ENCODE data around the gene ASIC4. TPM values are rescaled to one million over a fixed set of nuclear protein-coding genes. Genes with fewer than 3 reads are reported as not detected.

Gene ASIC4
- total and polyA plus RNA-seq, 7 donors, result under 0.01 to 0.07 TPM; not detected in 5

GRCh38 chr2:219574484-219575311 is 60.4 kb downstream of the ASIC4 start:
- intact Hi-C loops (cut with DNase I), result no loop called here
- no peaks in the 10 kb centered on the region for H3K36me3 ChIP-seq
- H3K4me1 ChIP-seq, result peaks cover 0 to 14% (median 12%) of the 10 kb centered on the region in 4 donors
- H3K27me3 ChIP-seq, result peaks cover 0 to 27% (median 0%) of the 10 kb centered on the region in 3 donors
- no peaks in the 10 kb centered on the region for H3K9me3 ChIP-seq
- H3K4me3 ChIP-seq, result no peak overlapping the region
- no peak for TF ChIP-seq POLR2AphosphoS5 (IDR thresholded peaks at IDR 0.05)
- TF ChIP-seq POLR2A (IDR thresholded peaks at IDR 0.05), result no peak
- no peak for TF ChIP-seq CTCF (IDR thresholded peaks at IDR 0.05)
- TF ChIP-seq EP300 (IDR thresholded peaks at IDR 0.05), result no peak
- WGBS, 2 donors, result 81 to 88% methylated on average over 22 of the region's 22 CpGs
- H3K27ac ChIP-seq, result no peak overlapping the region
- no peak for DNase-seq

GRCh38 chr2:219575566-219576504 is 61.6 kb downstream of the ASIC4 start:
- no peaks in the 10 kb centered on the region for H3K36me3 ChIP-seq
- TF ChIP-seq POLR2A (IDR thresholded peaks at IDR 0.05) (no peak), POLR2AphosphoS5 (IDR thresholded peaks at IDR 0.05) (no peak), EP300 (IDR thresholded peaks at IDR 0.05) (no peak), CTCF (IDR thresholded peaks at IDR 0.05) (no peak)
- DNase-seq, result no peak
- peaks cover 0 to 27% (median 0%) of the 10 kb centered on the region in 3 donors for H3K27me3 ChIP-seq
- H3K9me3 ChIP-seq, result no peaks in the 10 kb centered on the region
- intact Hi-C loops (cut with DNase I), result no loop called here
- WGBS, 2 donors, result 75 to 81% methylated on average over 6 of the region's 6 CpGs
- H3K27ac ChIP-seq, result no peak overlapping the region
- no peak overlapping the region for H3K4me3 ChIP-seq
- peaks cover 0 to 6% (median 5%) of the 10 kb centered on the region in 4 donors for H3K4me1 ChIP-seq

- Histone ChIP-seq H3K27me3 (peaks cover 0 to 27% (median 0%) of the 10 kb centered on the region in 3 donors), H3K9me3 (no peaks in the 10 kb centered on the region), H3K36me3 (no peaks in the 10 kb centered on the region), H3K4me1 (peaks cover 0 to 2% (median 1%) of the 10 kb centered on the region in 4 donors), H3K4me3 (no peak overlapping the region), H3K27ac (no peak overlapping the region)
- TF ChIP-seq EP300 (IDR thresholded peaks at IDR 0.05) (no peak), POLR2A (IDR thresholded peaks at IDR 0.05) (no peak), POLR2AphosphoS5 (IDR thresholded peaks at IDR 0.05) (no peak), CTCF (IDR thresholded peaks at IDR 0.05) (no peak)
- WGBS, 2 donors, result 23 to 42% methylated on average over 15 of the region's 15 CpGs
- intact Hi-C loops (cut with DNase I), result no loop called here
- DNase-seq, result no peak
Observed at GRCh38 chr2:219576505-219577388, 62.5 kb downstream of the ASIC4 start.
